ENCODE data around the gene CCDC107. TPM values are rescaled to one million over a fixed set of nuclear protein-coding genes. Genes with fewer than 3 reads are reported as not detected.

Gene CCDC107
- total and polyA plus RNA-seq, 9 of the 15 experiments (the other 6 are each of a cell fraction or from before 2014, with no cell fraction given), result 0.35 to 11.3 (median 6.9) TPM; not detected in 1

GRCh38 chr9:35658137-35658967 is at the start of gene CCDC107 (continued):
- TF ChIP-seq HMGN3 (IDR thresholded peaks at IDR 0.05; ENCODE audit: borderline replicate concordance, extremely low read depth, insufficient read length, low read depth, low read length), result peak; percentile 38
- peak; percentile 36; the same call in 1 of the 2 replicates for TF ChIP-seq CXXC5 (CRISPR knock-in tag; IDR thresholded peaks at IDR 0.05)
- TF ChIP-seq ZNF253 (CRISPR knock-in tag; conservative IDR thresholded peaks at IDR 0.05), result no peak
- TF ChIP-seq WHSC1 (IDR thresholded peaks at IDR 0.05; ENCODE audit: low read length), result no peak
- peak; percentile 29 for TF ChIP-seq U2AF1 (optimal IDR thresholded peaks at IDR 0.05; ENCODE audit: low read depth, low read length)
- TF ChIP-seq RB1 (IDR thresholded peaks at IDR 0.05; ENCODE audit: low read depth), result peak; percentile 30
- no peak for TF ChIP-seq SAFB (IDR thresholded peaks at IDR 0.05; ENCODE audit: borderline replicate concordance, low read depth, low read length)
- TF ChIP-seq ELF4 (CRISPR knock-in tag; IDR thresholded peaks at IDR 0.05), result no peak
- no peak for TF ChIP-seq ZNF449 (CRISPR knock-in tag; IDR thresholded peaks at IDR 0.05)
- no peak for TF ChIP-seq RNF2 (IDR thresholded peaks at IDR 0.05)
- peak; percentile 39; the same call in 1 of the 2 replicates for TF ChIP-seq TAF7 (tag; IDR thresholded peaks at IDR 0.05)
- no peak for TF ChIP-seq RBM39 (optimal IDR thresholded peaks at IDR 0.05; ENCODE audit: low read depth, low read length)
- TF ChIP-seq NRF1 (conservative IDR thresholded peaks at IDR 0.05 in 1 of 2, IDR thresholded peaks at IDR 0.05 in 1 of 2), result peak; percentile 96
- no peak for TF ChIP-seq NFRKB (IDR thresholded peaks at IDR 0.05; ENCODE audit: low read depth)
- no peak for TF ChIP-seq MECOM (CRISPR knock-in tag; IDR thresholded peaks at IDR 0.05)
- TF ChIP-seq SIRT6 (IDR thresholded peaks at IDR 0.05; ENCODE audit: low read depth, low read length), result no peak
- TF ChIP-seq HES1 (IDR thresholded peaks at IDR 0.05; ENCODE audit: low read depth), result no peak
- TF ChIP-seq BRCA1 (IDR thresholded peaks at IDR 0.05), result no peak
- TF ChIP-seq BRCA1 (CRISPR knock-in tag; IDR thresholded peaks at IDR 0.05), result 0 out of 2 replicates have a peak, but pooled peaks have one; percentile 60
- TF ChIP-seq FOXJ3 (CRISPR knock-in tag; IDR thresholded peaks at IDR 0.05), result no peak
- TF ChIP-seq ZZZ3 (IDR thresholded peaks at IDR 0.05), result no peak
- TF ChIP-seq KDM5B (IDR thresholded peaks at IDR 0.05; ENCODE audit: insufficient replicate concordance, low read depth, low read length), result peak; percentile 62
- TF ChIP-seq E4F1 (CRISPR knock-in tag; IDR thresholded peaks at IDR 0.05; ENCODE audit: borderline replicate concordance), result no peak
- TF ChIP-seq CREB3L1 (IDR thresholded peaks at IDR 0.05; ENCODE audit: borderline replicate concordance, low read depth), result no peak

All from K562 (cell line).